Measurements from ENCODE around the gene PACRG.
"Not testable (repeated sequence)": the region's sequence is repeated elsewhere in the genome, so short reads cannot be mapped to it uniquely, and the experiment has no call there.

The PACRG gene

DNA sequence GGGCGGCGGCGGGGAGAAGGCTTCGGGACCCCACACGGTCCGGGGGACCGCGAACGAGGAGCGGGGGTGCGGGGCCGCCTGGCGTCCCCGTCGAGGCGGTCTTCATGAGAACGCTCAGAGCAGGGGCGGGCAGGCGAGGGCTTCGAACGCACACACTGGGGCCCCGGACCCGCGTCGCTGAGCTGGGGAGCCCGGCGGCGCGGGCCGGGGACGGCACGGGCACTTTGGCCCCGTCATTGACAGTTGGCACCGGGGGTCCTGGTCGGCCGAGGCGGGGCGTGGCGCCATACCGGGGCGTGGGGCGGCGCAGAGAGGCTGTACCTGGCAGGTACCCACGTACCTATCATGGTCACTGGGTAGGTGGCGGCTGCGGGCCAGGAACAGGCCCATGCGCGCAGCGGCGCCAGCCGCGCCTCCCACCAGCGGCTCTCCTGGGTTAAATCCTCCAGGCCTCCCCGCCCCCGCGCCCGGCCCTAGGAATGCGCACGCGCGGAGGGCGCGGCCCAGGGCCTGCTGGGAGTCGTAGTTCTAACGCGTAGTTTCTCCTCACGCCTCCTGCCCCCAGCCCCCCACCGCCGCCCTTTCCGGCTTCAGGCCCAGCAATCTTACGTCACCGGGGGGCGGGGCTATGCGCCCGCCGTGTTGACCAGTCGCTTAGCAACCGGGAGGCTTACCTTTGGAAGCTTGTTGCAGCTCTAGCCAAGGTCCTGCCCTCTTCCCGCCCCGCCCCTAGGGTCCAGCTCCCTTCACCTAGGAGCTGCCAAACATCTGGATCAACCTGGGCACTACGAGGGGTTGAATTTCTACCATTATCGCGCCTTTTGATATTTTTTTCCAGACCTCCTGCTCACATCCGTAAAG lies at the start of gene PACRG, which contains the start of gene PRKN:
TSS of gene PACRG (plus strand) at position 653 of the 861 bp plus-strand sequence.
TSS of gene PRKN (minus strand) at position 445 of the 861 bp plus-strand sequence.
- DNase-seq (ENCODE audit: low spot score) = peak; percentile 99

DNA sequence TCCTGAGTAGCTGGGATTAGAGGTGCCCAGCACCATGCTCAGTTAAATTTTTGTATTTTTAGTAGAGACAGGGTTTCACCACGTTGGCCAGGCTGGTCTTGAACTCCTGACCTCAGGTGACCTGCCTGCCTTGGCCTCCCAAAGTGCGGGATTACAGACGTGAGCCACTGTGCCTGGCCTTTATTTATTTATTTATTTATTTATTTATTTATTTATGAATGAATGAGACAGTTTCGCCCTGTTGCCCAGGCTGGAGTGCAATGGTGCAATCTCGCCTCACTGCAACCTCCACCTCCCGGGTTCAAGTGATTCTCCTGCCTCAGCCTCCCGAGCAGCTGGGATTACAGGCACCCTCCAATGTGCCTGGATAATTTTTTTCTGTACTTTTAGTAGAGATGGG lies 48.9 kb upstream of the PACRG start:
- DNase-seq (ENCODE audit: low spot score) = not testable (repeated sequence)

DNA sequence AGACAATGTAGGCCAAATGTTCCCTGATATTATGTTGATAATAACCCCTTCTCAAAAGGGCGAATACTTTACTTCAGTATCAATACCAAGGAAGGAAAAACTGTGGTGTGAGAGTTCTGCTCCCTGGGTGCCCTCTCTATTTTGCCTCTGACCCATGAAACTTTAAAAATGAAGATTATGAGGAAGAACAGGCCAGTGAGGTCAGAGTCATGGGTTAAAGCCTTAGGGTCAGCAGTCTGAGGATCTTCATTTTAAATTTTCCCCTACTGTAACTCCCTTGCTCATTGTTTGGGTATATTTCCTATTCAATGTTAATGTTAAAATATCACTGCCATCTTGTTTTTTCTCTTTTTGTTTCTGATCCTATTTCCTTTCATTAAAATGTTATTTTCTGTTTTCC lies 48.1 kb upstream of the PACRG start:
- no peak for DNase-seq (ENCODE audit: low spot score)

DNA sequence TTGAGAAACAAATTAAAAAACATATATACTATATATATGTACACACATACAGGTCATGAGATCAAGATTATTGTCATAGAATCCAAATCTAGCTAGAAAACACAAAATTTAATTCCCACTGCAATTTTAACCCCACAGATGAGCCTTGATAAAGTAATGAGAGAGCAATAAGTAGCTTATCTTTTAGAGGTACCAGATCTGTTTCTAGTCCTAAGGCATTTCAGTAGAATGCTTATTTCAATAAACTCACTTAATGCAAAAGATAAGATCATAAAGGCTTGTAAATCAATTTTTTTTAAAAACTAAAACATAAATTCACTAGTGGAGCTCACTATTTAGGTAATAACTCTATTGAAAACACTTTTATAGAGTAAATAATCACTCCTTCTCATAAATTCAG lies 47.4 kb upstream of the PACRG start:
- DNase-seq (ENCODE audit: low spot score) = no peak

DNA sequence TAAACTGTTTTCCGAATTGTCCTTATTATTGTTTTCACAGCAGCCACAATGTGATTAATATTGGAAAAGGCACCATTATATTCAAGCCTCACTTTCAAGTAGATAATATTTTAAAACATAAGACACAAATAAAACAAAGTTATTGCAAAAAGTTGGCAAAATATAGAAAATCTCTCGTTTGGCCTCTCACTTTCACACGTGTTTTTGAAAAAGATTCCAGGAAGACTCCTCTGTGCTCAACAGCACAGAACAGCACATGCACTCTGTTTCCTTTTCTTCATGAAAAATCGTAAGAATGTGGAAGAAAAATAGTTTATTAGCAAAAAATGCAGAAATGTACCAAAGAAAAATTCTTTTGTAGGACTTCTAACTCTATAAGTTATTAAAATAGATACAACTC lies 46.9 kb upstream of the PACRG start:
- DNase-seq (ENCODE audit: low spot score) = no peak

DNA sequence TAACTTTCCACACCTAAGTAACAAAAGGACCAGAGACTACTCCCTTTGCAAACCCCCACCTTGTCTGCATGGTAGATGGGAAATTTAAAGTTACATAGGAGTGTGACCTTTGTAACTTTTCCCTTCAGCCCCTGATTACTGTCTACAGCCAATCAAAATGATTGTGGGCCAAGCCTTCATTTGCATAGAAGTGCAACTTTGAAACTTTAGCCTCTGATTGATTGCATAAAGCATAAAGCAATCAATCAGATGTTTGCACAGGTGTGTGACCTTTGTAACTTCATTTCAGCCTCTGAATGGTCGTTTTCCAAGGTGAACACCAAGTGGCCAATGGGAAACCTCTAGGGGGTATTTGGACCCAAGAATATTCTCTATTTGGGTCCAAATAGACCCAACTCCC lies 46.3 kb upstream of the PACRG start:
- no peak for DNase-seq (ENCODE audit: low spot score)

DNA sequence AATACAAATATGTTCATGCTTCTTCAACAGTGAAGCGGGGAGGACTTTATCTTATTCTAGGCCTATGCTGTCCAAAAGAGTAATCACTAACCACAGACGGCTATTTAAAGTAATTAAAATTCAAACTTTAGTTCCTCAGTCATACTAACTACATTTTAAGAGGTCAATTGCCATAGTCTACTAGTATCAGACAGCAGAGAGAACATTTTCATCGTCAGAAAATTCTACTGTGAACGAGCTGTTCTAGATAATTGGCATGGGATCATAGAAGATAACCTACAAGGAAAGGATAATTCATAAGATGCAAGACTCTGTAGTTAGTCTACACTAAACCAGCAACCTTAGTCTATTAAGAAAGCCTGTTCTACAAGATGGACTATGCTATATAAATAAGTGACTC lies 44.6 kb upstream of the PACRG start:
- DNase-seq (ENCODE audit: low spot score) = no peak

DNA sequence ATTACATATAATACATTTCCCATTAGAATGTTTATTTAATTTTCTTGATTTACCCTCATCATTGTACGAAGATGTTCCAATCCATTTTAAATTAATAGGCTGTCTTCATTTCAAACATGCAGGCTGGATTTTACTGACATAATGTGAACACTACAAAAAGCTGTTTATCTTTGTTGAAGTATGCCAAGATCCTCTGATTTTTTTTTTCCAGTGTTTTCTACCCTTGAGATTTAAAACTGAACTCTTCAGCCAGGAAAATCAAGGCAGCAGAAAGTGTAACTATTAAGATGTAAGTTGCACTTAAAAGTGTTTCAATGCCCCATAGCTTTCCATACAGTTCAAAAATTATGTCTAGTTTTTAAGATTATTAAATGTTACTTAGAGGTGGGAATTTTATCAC lies 43.7 kb upstream of the PACRG start:
- DNase-seq (ENCODE audit: low spot score) = no peak

DNA sequence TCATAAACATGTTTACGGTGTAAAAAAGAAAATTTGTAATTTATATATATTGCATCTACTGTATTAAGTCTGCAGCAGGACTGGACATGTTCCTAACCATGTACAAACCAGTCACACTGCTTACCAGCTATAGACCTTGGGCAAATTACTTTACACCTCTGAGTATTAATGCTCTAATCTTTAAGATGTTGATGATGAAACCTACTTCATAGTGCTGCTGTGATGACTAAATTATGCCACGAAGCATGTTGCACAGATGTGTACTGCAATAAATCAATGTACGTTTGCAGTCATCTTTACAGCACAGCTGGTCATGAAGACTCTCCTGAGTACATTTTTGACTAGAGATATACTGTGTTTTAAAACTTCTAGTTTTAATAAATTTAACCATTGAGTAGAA lies 42.8 kb upstream of the PACRG start:
- no peak for DNase-seq (ENCODE audit: low spot score)

DNA sequence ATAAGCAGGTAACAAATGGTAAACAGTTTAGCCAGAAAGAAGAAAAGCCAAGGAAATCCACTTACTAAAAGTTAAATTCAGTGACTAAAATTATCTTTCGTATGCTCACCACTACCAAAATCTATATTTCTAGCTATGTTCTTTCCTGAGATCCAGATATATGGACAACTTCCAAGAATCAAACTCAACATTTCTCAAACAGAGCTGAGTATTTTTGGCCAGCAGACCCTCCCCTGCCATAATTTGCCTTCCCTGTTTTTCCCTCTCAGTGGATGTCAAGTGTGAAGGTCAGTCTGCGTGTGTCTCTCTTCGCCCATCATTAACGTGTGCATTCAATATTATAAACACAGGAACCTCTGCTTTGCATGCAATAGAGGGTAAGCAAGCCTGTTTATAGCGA lies 42.2 kb upstream of the PACRG start:
- DNase-seq (ENCODE audit: low spot score) = no peak

DNA sequence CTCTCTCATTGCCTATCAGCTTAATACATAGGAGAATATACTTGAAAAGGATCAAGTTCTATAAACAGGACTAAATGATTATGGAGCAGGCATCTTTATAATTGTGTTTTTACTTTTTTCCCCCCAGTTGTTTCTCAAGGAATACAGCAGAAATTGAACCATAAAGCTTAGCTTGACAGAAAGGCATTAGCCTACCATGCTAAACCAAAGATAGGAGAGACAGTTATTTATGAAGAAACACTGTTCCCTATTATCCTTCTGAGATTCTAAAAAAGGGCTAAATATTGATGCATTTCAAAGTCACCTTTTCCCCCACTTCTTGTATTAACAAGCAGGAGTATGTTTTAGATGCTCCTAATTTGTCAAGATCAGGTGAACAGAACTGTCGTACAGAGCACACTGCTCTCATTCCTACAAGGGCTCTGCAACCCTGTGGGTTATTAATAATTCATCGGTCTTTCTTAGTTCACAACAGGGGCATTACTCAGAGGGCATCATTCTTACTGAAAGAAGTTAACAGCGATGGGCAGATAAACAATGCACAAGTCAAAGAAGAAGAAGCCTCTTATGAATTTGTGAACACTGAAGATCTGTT lies 38.9 kb upstream of the PACRG start:
- DNase-seq (ENCODE audit: low spot score) = no peak

DNA sequence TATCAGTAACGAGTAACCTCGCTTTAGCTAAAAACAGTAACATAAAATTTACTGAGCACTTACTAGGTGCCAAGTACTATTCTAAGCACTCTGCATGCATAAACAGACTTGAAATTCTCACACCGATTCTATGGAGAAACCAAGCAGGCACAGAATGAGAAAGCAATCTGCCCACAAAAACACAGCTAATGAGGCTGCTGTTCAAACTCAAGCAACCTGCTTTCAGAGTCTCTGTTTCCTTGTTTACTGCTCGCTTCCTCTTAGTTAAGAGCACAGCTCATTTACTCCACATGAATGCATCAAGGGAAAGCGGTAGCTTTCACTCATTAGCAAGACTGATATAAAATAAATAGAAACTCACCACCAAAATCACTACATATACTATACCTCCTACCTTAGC lies 37.6 kb upstream of the PACRG start:
- DNase-seq (ENCODE audit: low spot score) = no peak

DNA sequence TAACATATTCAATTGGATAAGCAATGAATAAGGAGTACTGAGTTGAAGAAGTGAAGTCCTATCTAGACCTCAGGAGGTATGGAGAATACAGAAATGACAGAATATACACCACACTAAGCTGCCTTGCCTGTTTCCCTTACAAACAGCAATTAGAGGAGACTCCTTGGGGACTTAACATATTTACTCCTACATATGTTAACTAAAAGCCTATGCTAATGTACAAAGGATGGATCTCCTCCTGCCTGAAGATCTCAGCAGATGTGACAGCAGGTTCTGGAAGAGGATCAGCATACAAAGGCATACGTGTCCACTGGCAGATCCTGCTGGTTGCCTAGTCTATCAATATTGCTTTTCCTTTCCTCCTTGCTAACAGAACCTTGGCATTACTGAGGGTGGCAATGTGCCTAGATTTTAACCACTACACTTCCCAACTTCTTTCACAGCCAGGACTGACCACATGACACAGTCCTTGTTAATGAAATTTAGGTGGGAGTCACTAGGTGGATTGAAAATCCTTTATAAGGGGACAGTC lies 29.8 kb upstream of the PACRG start:
- no peak for DNase-seq (ENCODE audit: low spot score)

DNA sequence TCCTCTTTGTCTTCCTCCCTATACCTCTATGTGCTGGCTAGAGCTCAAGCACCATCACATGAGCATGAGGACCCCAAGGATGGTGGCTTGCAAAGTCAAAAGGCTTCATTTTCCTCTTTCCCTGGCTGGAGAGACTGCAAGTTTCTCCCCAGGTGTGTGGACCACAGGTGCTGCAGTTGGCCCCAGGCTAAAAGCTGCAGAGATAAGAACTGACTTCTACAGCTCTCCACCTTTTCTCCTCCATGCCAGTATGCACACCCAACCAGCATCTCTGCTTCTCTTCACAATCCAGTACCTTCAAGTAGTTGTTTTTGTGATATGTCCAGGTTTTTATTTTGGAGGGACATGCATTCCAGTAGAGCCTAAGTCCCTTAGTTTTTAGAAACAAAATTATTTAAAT lies 29.3 kb upstream of the PACRG start:
- DNase-seq (ENCODE audit: low spot score) = no peak

DNA sequence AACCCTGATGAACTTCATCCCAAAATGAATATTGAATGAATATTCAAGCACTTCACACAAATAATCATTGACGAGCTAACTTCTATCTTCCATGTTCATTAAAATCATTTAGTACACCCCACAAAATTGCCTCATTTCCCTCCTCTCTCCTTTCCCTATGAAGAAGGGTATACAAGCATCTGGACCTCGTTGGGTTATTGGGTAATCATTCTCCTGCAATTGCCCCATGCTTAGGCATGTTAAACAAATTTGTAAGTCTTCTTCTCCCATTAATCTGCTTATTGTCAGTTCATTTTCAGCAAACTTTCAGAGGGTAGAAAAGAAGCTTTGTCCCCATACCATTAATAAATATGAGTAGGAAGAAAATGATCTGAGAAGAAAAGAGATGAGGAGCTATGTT lies 27.8 kb upstream of the PACRG start:
- no peak for DNase-seq (ENCODE audit: low spot score)

DNA sequence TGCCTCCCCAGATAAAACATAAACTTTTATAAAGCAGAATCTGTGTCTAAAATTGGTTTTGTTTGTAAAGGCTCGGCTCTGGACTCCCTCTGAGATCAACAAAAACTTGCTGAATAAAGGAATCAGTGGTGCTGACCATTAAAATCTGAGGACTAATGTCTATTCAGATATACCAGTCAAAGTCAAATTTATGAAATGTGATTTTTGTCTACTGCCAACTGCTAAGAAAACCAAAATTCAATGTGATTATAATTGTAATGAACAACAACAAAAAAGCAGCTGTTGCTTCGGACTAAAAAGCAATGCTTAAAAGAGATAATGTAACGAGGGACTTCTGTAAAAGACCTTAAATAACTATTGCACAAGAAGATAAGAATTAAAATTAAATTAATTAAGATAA lies 26.8 kb upstream of the PACRG start:
- DNase-seq (ENCODE audit: low spot score) = no peak

DNA sequence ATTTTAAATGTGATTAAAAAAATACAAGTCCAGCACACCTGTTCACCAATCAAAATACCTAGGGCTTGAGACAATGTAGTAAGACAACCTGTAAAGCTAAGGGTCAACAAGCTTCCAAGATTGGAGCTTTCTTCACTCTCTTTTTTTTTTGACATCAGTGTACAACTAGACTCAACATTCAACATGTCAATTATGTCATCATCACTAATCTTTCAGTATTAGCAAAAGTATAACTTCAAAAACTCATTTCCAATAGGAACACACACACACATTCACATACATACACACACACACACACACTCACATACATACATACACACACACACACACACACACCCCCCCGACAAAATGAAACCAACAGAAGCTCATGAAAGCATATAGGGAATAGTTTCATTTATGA lies 26.2 kb upstream of the PACRG start:
- DNase-seq (ENCODE audit: low spot score) = no peak

DNA sequence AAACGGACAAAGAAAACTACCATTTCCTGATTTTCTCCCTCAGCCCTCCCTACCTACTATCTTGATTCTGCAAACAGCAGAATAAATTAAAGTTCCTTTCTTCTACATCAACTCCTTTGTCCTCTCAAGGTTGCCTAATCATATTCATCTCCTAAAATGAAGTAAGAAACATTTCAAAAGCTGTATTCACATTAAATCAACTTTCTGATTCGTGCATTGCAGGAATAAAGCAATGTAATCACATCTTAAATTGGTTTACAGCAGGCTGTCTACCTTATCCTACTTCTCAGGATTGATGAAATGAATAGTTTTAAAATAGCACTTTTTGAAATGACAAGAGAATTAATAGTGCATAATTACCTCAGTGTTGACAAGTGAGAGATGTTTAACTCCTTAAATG lies 25.3 kb upstream of the PACRG start:
- no peak for DNase-seq (ENCODE audit: low spot score)

DNA sequence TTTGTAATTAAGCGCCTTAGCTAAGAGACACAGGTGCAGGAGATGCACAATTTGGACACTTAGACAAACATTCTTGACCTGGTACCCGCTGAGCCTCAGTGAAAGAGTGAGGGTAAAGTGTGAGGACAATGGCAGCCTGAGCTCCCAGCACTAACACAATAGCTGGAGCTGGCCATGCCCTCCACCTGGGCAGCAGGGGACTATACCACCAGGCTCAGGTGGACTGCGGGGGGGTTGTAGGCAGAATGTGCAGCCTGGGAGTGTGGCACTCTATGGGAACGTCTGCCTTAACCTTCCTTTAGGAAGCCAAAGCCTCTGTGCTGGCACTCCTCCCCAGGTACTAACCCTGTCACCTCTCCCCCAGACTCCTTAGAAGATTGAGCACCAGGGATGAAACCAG lies 23.8 kb upstream of the PACRG start:
- DNase-seq (ENCODE audit: low spot score) = no peak

DNA sequence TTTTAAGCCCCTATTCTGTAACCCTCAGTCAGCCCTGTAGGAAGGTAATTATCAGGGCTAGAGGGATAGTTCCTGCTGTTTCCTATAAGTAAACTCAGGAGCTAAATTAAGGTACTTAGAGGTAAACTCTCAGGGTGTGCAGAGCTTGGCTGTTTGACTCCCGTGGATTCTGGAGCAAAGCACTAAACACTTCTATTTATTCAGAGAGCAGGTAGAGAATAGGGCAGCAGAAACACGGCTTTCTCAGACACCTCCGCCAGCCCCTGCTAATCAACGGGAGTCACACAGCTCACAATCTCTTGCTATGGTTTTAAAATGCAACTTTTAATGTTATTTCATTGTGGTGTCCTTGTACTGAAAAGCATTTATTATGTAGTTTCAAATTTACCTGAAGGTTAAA lies 22.0 kb upstream of the PACRG start:
- DNase-seq (ENCODE audit: low spot score) = no peak

DNA sequence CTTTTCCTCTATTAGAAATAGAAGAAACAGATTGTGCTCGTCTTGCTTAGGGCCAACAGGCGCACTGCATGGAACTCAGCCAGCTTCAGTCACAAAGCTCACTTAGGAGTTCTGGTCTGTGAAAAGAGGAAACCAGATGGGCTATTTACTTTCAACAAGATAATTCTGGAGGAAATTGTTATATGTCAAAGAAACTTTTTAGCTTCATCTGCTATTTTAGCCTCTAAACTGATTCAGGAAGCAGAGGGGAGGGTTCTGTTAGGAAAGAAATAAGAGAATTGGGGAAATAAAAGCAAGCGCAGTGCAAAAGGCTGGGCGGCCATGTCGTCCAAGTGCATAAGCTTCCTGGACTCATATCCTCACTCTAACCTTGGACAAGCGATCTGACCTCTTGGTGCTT lies 21.5 kb upstream of the PACRG start:
- peak; percentile 77 for DNase-seq (ENCODE audit: low spot score)

DNA sequence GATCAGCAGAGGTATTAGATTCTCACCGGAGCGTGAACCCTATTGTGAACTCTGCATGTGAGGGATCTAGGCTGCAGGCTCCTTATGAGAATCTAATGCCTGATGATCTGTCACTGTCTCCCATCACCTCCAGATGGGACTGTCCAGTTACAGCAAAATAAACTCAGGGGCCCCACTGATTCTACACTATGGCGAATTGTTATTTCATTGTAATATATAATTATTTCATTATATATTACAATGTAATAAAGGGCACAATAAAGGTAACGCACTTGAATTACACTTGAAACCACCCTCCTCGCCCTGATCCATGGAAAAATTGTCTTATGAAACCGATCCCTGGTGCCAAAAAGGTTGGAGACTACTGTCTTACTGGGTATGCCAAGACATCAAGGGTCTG lies 18.8 kb upstream of the PACRG start:
- no peak for DNase-seq (ENCODE audit: low spot score)

DNA sequence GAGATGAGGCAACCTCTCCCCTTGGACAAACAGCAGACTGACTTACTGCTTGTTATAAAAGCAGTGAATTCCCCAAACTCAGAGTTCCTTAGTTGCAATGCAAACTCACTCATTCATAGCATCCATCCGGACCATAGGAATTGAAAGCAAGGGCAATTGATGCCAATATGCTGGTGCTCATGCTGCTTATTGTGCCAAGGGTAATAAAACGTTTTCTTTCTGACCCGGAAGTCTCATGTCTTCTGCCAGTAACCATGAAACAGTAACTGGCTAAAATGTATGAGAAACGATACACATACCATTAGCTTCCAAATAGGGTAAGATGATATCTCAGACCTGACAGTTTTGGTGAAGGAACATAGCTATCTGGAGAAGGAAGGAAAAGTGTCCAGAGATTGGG lies 18.3 kb upstream of the PACRG start:
- DNase-seq (ENCODE audit: low spot score) = no peak

DNA sequence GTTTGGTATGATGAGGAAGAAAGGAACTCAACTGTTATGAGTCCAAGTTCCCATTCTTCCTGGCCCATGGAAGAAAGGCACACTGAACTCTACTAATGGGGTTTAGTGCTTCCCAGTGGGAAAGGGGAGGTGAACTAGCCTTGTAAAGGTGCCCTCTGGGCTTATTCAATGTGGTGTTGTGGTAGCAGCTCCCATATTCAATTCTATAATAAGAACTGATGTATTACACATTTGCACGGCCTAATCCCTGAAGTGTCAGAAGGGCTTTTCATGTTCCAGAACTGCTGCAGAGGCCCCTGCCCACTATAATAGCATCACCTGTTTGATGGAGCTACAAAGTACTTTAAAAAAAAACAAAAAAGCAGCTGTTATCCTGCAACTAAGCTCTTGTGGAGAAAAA lies 17.4 kb upstream of the PACRG start:
- no peak for DNase-seq (ENCODE audit: low spot score)

Measured in globus pallidus (tissue), 1 donor.